Measurements from ENCODE around the gene SMCO2. TPM values are rescaled to one million over a fixed set of nuclear protein-coding genes. Genes with fewer than 3 reads are reported as not detected.

SMCO2 gene
- total and polyA plus RNA-seq, 2 of the 13 experiments (the other 11 are each of a cell fraction or from before 2014, with no cell fraction given) = 0.15 TPM; not detected in 1

- TF ChIP-seq SNAPC5 (CRISPR knock-in tag; IDR thresholded peaks at IDR 0.05; ENCODE audit: borderline replicate concordance) (no peak), THAP7 (CRISPR knock-in tag; IDR thresholded peaks at IDR 0.05) (no peak), ZNF703 (CRISPR knock-in tag; IDR thresholded peaks at IDR 0.05; ENCODE audit: borderline replicate concordance) (no peak), ZBTB44 (CRISPR knock-in tag; IDR thresholded peaks at IDR 0.05) (0 out of 2 replicates have a peak, but pooled peaks have one; percentile 74), ZNF430 (CRISPR knock-in tag; IDR thresholded peaks at IDR 0.05) (peak; percentile 89; the same call in 1 of the 2 replicates), ZNF740 (CRISPR knock-in tag; IDR thresholded peaks at IDR 0.05) (no peak), E2F5 (CRISPR knock-in tag; conservative IDR thresholded peaks at IDR 0.05) (no peak), ZNF513 (CRISPR knock-in tag; conservative IDR thresholded peaks at IDR 0.05) (no peak), CBX5 (CRISPR knock-in tag; IDR thresholded peaks at IDR 0.05; ENCODE audit: borderline replicate concordance) (peak; percentile 99), KDM2A (CRISPR knock-in tag; IDR thresholded peaks at IDR 0.05; ENCODE audit: borderline replicate concordance, low read depth) (peak; percentile 85; the same call in 1 of the 2 replicates), MTF1 (CRISPR knock-in tag; IDR thresholded peaks at IDR 0.05) (no peak), ZMAT5 (CRISPR knock-in tag; IDR thresholded peaks at IDR 0.05; ENCODE audit: borderline replicate concordance, low read depth) (no peak), NRL (CRISPR knock-in tag; IDR thresholded peaks at IDR 0.05; ENCODE audit: borderline replicate concordance) (no peak), PRDM15 (CRISPR knock-in tag; IDR thresholded peaks at IDR 0.05) (no peak), HNRNPLL (IDR thresholded peaks at IDR 0.05; ENCODE audit: low read depth, low read length, poor library complexity, severe bottlenecking) (no peak), ZNF207 (IDR thresholded peaks at IDR 0.05; ENCODE audit: borderline replicate concordance) (no peak), ZNF572 (CRISPR knock-in tag; IDR thresholded peaks at IDR 0.05) (no peak), ZBTB20 (CRISPR knock-in tag; IDR thresholded peaks at IDR 0.05; ENCODE audit: borderline replicate concordance, low read depth) (peak; percentile 85)
Measured at GRCh38 chr12:27549801-27550652, 103.5 kb downstream of the SMCO2 start (continued).

Measured in HepG2 (cell line).